ENCODE data around the gene HINT2.

The HINT2 gene

DNA sequence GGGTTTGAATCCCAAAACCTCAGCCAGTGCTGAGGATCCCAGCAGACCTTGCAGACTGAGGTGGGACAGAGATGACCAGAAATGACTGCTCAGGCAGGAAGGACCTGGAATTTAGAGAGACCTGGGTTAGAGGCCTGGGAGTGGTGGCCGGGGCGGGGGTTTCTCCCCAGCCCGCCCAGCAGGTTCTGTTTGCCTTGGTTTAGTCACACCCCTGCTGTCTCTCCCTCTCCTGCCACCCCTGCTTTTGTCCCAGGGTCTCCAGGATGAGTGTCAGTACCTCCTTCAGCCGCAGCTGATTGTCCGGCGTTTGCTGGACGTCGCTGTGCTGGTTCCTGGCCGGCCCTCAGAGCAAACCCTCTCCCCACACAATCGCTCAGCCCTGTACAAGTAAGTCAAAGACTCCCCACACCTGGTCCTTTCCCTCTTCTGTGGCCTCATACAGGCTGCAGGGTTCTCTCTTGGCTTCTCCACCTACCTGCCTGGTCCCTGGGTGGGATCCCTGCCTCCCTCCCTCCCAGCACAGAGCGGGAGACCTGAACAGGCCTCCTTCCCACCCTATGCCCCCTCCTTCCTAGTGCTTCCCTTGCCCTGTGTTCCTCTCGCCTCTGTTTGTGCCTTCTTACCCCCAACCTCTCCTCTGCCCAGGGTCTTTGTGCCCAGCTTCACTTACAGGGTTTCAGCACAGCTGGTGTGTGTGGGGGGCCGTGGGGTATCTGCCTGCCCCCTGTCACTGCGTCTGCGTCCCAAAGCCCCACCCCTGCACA lies 26.2 kb upstream of the HINT2 start:
- no peak for DNase-seq (ENCODE audit: low spot score)

DNA sequence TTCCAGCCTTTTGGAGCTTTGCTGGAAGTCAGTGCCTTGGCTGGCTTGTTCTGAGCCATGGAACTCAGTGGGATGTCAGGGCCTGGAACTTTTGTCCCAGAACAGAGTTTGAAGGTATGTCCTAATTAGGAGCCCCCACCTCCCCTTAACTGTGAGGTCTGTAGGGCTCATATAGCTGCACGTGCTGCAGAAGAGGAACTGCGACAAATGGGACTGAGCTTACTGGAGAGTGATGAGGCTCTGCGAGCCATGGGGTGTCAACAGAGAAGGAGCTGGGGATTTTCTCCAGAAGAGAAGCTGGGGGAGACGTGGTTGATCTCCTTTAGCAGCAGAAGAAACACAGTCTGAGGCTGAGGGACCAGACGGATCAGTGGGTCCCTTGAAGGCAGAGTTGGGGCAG lies 25.1 kb upstream of the HINT2 start:
- no peak for DNase-seq (ENCODE audit: low spot score)

DNA sequence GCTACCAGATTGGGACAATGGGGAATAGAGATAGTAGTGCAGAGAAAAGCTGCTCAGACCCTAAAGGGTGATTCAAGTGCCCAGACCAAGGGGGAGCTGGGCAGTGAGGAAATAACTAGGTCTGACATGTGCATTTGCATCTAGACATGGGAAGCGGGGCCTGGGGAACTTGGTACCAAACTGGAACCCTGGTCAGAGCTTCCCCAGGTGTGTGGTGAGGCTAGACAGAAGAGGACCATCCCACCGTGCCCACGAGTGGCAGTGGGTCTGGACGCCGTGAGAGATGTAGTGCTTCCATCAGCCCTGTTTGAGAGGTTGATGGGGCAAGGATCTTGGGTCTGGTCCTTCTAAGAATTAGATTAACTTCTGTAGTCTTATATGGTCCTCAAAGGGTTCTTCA lies 21.8 kb upstream of the HINT2 start:
- DNase-seq (ENCODE audit: low spot score) = no peak

DNA sequence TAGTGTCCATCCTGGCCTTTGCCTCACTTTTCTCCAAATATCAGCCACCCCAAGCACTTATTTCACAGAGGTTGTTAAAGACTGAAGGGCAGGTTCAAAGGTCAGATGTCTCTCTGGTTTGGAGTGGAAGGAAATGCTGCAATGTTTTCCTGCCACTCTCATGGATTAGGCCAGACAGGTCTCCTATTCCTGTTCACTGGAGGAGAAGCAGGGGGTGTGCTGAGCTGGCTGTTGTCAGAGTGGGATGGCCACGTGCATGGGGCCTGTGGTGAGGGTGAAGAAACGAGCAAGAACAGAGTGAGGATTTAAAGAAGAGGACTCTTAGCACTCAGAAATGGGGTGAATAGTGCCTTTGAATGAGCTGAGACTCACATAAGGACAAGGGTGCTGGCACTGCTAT lies 20.9 kb upstream of the HINT2 start:
- no peak for DNase-seq (ENCODE audit: low spot score)

DNA sequence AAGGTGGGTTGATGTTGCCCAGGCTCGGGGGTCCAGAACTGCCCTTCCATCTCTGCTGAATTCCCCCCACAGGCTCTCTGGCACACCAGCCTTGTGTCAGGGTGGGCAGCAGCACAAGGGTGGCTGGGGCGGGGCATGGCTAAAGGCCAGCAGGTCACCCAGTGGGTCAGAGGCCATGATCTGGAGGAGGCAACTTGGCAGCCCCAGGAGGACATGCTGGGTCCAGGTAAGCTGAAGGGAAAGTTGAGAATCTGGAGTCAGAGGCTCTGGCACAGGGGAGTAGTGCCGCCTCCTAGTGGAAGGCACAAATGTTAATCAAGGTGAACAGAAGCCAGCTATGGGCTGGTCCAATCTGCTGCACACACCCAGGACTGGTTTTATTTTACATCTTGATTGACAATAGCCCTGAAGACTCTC lies 20.4 kb upstream of the HINT2 start:
- DNase-seq (ENCODE audit: low spot score) = no peak

DNA sequence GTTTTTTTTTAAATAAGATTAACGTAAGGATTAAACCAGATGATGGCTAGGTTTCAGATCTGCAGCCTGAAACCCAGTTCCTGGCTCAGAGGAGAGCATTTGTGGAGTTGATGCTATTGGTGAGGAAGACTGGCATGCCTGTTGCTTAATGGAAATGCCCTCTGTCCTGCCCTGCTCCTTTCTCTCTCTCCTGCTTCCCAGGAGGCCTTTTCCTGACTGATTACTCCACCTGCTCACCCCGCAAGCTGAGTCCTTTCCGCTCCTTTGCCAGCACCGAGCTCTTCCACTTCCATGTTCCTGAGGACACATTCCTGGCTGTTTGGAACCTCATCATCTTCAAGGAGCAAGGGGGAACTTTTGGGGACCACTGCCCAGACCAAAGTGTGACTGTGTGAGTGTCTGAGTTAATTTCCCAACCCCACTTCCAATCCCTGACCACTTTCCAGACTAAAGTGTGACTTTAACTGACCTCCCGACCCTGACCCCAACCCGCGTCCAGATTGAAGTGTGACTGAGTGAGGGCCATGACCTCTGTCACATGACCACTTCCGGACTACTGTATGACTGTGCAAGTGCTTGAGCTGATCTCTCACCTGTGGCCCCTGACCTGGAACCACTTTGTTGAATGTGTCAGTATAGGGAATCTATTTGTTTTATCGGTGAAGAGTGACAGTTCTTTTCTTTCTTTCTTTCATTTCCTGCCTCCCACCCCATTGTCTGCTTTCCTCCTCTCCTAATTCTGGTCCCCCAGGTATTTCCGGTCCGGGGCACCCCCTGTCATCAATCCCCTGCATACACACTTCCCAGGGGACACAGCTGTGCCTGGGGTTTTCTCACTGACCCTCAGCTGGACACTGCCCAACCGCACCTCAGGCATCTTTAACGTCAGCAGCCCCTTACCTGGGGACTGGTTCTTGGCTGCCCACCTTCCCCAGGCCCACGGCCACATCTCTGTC lies 19.7 kb upstream of the HINT2 start:
- no peak for DNase-seq (ENCODE audit: low spot score)

DNA sequence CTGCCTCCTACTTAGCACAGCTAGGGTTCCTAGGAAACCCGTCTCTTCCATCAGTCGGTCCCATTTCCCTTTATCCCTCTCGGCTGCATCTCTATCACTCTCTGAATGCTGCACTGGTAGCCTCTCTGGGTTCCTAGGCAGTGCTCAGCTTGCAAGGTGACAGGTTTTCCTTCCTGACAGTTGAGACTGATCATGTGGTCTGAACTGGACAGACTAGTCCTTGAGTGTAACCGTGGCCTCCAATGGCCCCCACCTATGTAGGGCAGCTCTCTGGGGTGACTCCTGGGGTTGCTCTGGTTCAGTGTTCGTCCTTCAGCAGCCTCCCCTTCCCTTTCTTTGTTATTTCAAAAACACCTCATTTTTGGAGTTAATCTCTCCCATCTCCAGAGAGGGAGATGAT lies 18.0 kb upstream of the HINT2 start:
- no peak for DNase-seq (ENCODE audit: low spot score)

DNA sequence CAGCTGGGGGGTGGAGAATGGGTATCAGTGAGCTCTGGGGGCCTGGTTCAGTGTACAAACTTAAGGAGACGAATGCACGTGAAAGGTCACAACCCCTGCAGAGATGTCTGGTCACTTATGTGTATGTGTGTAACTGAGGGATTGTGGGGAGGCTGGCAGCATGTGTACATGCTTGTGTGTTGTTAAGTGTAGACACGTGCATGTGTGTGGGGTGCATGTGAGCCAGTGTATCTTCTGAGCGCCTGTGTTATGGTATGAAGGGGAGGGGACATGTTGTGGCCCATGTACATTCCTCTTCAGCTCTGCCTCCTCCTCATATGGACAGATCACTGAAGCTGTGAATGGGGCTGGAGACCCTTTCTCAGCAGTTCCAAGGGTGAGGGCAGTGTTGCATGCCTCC lies 16.2 kb upstream of the HINT2 start:
- no peak for DNase-seq (ENCODE audit: low spot score)

DNA sequence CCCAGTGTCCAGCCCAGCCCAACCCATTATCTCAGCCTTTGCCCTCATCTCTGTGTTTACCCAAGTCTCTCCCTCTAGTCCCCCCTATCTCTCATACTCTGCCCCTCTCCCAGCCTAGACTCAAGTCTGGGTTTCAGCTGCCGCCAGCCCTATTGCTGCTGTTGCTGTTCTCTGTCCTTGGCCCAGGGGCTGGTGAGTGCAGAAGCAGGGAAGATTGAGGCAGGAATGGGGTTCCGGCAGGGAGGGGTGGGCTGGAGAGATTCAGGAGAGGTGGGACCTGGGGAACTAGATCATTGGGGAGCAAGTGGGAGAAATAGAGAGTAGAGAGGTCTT lies 14.9 kb upstream of the HINT2 start:
- DNase-seq (ENCODE audit: low spot score) = no peak

DNA sequence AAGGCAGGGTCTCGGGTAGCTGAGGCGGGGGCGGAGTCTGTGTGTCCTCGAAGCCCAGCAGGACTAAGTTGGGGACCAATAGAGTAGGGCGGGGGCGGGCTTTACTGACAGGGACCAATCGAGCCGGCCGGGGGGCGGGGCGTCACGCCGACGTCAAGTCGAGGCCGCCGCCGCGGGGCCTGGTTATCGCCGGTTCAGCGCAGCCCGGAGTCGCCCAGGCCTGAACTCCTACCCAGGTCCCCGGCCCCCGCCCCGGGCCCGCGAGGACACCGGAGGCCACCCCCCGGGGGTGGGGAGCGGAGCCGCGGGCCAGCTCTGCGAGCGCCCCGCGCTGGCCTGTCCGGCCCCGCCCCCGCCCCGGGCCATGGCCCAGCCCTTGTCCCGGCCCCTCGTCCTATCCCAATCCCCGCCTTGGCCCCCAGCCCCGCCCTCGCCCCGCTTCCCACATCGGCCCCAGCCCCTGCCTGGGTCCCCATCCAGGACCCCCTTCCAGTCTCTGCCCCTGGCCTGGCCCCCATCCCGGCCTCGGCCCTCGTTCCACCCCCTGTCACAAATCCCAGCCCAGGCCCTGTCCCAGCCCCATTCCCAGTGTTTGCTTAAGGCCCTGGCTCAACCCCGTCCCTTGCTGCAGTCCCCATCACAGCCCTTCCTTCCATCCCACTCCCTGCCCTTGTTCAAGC lies 14.4 kb upstream of the HINT2 start, which contains the start of gene TMEM8B:
Gene TMEM8B, plus strand, starts transcription at position 145 of the 680 bp plus-strand sequence. Its CDS starts 220 bp downstream, at position 365.
- peak; percentile 86 for DNase-seq (ENCODE audit: low spot score)

DNA sequence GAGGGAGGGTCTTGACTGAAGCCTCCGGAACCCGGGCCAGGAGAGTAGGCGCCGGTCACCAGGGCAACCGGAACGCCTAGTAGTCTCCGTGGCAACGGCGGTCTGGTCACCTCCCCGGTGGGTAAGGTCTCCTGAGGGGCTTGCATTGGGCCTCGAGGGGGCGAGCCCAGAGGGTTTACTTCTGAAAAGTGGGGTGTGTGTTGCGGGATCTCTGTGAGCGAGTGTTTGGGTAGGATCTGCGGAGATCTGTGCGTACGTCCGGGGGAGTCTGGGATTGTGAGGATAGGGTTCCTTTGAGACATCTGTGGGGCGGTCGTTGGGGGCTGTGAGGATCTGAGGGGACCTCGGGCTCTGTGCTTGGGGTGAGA lies 13.9 kb upstream of the HINT2 start, which contains the start of gene FAM221B:
Gene FAM221B, minus strand, starts transcription at position 17 of the 368 bp plus-strand sequence. CDS start 2,571 bp downstream, outside the sequence.
- no peak for DNase-seq (ENCODE audit: low spot score)

DNA sequence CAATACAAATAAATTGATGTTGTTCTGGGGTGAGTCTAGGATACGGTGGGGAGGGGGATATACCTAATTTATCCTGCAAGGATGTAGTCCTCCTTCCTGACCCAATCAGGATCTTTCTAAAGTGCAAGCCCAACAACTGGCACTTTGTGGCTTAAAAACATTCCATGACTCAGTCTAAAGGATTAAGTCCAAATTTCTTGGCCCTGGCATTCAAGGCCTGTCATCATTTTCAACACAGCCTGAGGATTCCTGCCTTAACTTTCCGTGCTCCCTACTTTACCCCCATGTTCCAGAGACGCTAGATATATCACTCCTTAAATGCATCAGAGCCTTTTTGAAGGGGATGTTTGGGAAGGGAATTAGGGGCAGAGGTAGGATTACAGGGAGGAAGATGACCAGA lies 12.6 kb upstream of the HINT2 start:
- DNase-seq (ENCODE audit: low spot score) = no peak

DNA sequence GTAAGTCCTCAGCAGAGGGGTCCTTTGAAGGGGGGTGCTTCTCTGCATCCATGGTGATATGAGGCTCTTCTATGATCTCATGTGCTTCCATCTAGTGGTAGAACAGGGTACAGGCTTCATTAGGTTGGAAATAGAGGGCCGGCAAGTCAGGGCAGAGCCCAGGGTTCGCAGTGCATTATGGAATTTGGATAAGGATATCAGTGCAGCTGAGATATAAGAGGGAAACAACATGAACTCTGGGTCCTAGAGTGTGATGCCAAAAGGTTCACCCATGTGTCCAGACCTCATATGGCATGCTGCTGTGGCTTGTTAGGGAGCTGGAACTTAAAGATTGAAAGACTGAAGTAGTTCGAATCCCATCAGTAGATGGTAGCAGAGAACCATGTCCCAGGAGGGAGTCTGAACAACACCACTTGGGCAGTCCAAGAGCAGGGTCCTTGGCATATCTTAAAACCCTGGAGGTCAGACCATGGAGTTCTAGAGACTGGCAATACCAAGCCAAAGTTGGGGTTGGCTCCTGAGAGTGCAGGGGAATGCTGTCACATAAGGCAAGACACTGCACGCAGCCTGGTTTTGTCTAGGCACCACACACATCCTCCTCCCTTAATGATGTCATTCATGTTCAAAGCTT lies 11.3 kb upstream of the HINT2 start:
- DNase-seq (ENCODE audit: low spot score) = peak; percentile 57

DNA sequence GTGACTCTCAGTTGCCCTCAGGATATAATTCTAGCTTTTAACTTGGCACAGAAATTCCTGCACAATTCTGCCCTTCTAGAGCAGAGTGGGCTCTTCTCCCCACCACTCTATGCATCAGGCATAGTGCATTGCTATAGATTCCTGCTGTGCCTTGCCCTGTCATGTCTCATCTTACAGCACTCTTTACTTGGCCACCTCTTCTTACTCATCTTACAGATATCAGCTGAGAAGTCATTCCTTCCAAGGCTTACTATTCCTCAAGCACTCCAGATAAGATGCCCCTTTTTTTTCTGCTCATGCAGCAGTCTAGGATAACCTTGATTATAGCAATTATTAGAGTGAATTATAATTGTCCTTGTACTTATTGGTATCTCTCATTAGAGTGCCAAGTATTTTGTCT lies 8.1 kb upstream of the HINT2 start:
- no peak for DNase-seq (ENCODE audit: low spot score)

DNA sequence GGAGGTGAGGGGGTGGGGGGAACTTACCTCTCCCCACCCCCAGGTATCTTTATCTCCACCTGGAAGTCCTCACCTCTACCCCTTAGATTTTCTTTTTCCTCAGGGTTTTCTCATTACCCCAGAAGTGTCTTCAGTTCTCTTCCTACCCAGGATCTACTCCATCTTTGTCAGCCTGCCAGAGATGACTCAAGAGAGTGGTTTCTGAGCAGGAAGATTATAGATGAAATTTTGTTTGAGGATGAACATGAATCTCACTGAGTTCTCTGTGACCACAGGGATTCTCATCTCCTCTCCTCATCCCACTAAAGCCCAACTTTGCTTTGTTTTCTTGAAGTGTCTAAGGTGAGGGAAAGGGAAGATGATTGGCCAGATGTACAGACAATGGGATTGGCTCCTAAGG lies 5.2 kb upstream of the HINT2 start:
- DNase-seq (ENCODE audit: low spot score) = no peak

DNA sequence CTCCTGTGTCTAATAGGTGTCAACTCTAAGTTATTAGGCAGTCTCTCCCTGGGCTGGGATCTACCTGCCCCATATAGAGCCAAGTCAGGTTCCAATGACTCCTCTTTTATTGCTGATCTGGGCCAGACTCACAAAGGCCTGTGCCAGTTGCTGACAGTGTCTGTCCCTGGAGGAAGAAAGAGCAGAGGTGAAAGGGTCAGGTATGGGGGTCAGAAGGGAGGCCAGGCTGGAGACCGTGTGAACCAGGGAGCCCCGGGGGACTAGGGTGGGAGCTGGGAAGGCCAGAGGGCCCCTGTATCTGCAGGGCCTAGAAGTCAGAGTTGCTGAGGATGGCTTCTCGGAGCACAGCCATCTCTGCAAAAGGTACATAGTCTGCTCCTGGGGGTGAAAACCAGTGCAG lies 3.5 kb upstream of the HINT2 start:
- DNase-seq (ENCODE audit: low spot score) = no peak

DNA sequence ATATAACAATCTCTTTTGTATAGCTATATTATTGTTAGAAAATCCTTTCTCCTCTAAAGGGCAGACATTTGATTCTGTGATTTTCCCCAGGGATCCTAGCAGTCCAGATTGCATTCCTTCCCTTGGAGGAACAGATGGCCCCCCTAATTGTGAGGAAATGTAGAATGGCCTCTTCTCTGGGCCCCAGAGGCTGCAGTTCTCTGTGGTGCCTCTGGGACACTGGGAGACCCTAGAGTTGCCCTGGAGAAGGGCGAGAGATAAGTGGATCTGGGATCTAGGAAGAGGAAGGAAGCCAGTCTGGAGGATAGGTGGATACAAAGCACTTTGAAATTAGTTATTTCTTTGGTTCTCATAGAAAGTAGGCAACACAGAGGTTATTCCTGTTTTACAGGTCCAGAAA lies 1.9 kb upstream of the HINT2 start:
- DNase-seq (ENCODE audit: low spot score) = no peak

DNA sequence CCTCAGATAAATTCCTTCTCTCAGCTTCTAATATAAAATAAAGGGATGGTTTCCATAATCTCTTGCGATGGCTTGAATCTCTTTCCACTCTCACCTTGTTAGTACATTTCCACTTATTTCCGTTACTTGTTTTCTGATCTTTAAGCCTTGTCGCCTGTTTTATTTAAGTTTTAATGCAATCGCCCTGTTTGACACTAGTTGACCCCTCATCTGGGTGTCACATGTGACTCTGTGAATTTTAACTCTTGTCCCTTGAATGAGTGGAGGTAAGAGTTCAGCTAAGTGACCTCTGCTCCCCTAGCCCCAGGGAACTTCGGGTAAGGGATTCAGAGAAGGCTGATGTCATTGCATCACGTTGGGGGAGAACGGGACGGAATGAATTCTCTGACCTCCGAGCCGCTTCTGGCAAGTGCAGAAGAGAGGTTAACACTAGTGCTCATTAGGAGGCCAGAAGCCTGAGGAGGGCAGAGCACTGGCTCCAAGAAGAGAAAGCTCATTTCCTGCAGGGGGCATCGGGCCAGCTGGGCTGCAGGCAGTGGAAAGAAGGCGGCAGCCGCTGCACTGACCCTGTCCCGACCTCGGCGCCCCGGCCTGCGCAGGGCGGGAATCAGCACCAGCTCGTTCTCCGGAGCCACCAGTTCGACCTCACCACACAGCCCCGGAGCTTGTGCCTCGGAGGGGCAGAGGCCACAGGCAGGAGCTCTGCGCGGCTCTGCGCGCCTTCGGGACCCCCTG lies 569 bp downstream of the HINT2 start:
- peak; percentile 73 for DNase-seq (ENCODE audit: low spot score)

DNA sequence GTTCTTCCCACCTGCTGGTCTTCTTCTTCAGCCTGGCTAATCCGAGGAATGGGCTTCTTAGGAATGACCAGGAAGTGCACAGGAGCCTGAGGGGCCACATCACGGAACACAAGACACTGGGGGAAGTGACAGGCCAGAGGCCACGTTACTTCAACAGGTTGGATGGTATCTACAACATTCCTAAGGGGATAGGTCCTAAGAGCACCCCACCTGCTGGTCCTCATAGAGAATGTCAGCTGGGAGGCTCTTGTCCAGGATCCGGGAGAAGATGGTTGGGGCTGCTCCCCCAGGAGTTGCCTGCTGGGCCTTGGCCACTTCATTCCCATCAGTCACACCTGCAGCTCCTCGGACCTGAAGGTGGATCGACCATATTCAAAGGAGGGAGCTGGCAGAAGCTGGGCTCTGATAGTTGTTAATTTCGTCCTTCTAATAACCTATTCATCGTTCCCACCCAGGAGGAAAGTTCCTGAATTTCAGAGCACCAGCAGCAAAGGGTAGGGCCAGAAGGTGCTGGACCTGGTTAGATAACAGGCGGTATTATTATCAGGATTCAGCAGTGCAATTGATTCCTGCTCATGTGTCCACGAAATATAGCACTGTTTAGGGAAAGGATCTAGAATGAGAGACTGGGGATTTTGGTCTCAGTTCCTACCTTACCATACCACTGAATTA lies 1.3 kb downstream of the HINT2 start:
- peak; percentile 57 for DNase-seq (ENCODE audit: low spot score)

DNA sequence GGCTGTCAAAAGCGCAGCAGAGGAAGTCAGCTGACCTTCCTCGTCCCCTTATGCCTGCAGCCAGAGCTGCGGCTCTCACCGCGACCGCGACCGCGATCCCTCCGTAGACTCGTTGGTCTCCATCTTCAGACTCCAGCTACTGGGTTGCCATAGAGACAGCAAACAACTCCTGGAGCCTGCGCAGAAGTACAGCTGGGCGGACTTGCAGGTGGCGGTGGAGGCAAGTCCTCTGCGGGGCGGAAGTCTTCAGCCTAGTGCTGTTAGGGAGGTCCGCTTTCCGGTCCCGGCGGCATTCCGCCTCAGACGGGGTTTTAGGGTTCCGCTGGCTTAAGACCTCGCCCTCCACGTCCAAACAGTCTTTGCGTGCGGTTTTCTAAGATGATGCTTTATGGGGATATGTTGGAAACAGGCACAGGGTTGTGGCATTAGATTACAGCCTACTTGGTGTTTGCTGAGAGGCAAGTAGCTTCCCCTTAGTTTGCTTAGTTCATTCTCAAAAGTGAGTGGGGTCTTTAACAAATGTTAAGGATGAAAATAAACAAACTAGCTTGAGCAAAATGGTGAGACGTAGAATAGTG lies 2.7 kb downstream of the HINT2 start, which contains the start of gene SPAG8:
Gene SPAG8, minus strand, starts transcription at position 238 of the 578 bp plus-strand sequence. Its CDS starts 115 bp downstream, at position 123.
- peak; percentile 96 for DNase-seq (ENCODE audit: low spot score)

Measured in SW480 (cell line).